ENCODE measurements around the gene EED. TPM values are rescaled to one million over a fixed set of nuclear protein-coding genes. Genes with fewer than 3 reads are reported as not detected.

EED gene
- total and polyA plus RNA-seq, 4 donors: 11.1 to 40.2 (median 16.5) TPM

- H3K9me3 ChIP-seq (ENCODE audit: control insufficient read depth in 4 of 4, insufficient read depth in 3 of 4, low read length in 3 of 4): no peaks in the 10 kb centered on the region
- H3K27me3 ChIP-seq (ENCODE audit: control insufficient read depth in 3 of 3, insufficient read depth in 3 of 3, low read length in 2 of 3): no peaks in the 10 kb centered on the region
- WGBS, 2 donors: 94 to 95% methylated on average over 3 of the region's 3 CpGs
- H3K4me3 ChIP-seq: no peak overlapping the region
- peaks cover 14 to 30% (median 20%) of the 10 kb centered on the region in 4 donors for H3K36me3 ChIP-seq (ENCODE audit: control insufficient read depth in 4 of 4, insufficient read depth in 4 of 4, low read length in 4 of 4)
- H3K27ac ChIP-seq (ENCODE audit: low read depth in 1 of 2, low read length in 1 of 2): no peak overlapping the region
- no peak overlapping the region for H3K9ac ChIP-seq (ENCODE audit: insufficient read depth in 1 of 2, low read length in 2 of 2)
- H3K4me1 ChIP-seq (ENCODE audit: control insufficient read depth in 5 of 5, insufficient read depth in 5 of 5, low read length in 5 of 5): no peaks in the 10 kb centered on the region
- DNase-seq: no peak
- no peak for ATAC-seq (ENCODE audit: insufficient read depth, low FRiP score)
- no peak for TF ChIP-seq CTCF (IDR thresholded peaks at IDR 0.05; ENCODE audit: control extremely low read depth, extremely low read depth)
These were observed 16.8 kb downstream of the EED start for GRCh38 chr11:86261328-86261727.

DNA sequence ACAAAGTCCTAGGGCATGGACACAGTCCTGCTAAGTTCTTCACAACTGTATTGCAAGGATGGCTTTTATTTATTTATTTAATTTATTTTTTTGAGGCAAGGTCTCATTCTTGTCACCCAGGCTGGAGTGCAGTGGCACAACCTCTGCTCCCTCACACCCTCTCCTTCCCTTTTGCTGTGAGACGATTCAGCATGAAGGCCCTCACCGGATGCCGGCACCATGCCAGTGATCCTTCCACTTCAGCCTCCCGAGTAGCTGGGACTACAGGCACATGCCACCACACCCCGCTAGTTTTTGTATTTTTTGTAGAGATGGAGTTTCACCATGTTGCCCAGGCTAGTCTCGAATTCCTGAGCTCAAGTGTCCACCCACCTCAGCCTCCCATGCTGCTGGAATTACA is 17.8 kb downstream of the EED start:
- 94 to 96% methylated on average over 6 of the region's 6 CpGs for WGBS, 2 donors
- H3K36me3 ChIP-seq (ENCODE audit: control insufficient read depth in 4 of 4, insufficient read depth in 4 of 4, low read length in 4 of 4): peaks cover 11 to 30% (median 18%) of the 10 kb centered on the region in 4 donors
- no peak overlapping the region for H3K4me3 ChIP-seq

GRCh38 chr11:86264649-86265048 is 20.1 kb downstream of the EED start:
- Histone ChIP-seq H3K4me3 (no peak overlapping the region), H3K9ac (ENCODE audit: insufficient read depth in 1 of 2, low read length in 2 of 2) (no peak overlapping the region)
- 98 to 99% methylated on average over 2 of the region's 2 CpGs for WGBS, 2 donors

More for the DNA sequence above, 17.8 kb downstream of the EED start:
- Histone ChIP-seq H3K27ac (ENCODE audit: low read depth in 1 of 2, low read length in 1 of 2) (no peak overlapping the region), H3K9me3 (ENCODE audit: control insufficient read depth in 4 of 4, insufficient read depth in 3 of 4, low read length in 3 of 4) (no peaks in the 10 kb centered on the region), H3K27me3 (ENCODE audit: control insufficient read depth in 3 of 3, insufficient read depth in 3 of 3, low read length in 2 of 3) (no peaks in the 10 kb centered on the region), H3K4me1 (ENCODE audit: control insufficient read depth in 5 of 5, insufficient read depth in 5 of 5, low read length in 5 of 5) (no peaks in the 10 kb centered on the region), H3K9ac (ENCODE audit: insufficient read depth in 1 of 2, low read length in 2 of 2) (no peak overlapping the region)
- TF ChIP-seq CTCF (IDR thresholded peaks at IDR 0.05; ENCODE audit: control extremely low read depth, extremely low read depth): no peak
- DNase-seq: no peak
- ATAC-seq (ENCODE audit: insufficient read depth, low FRiP score): no peak

More at GRCh38 chr11:86264649-86265048, 20.1 kb downstream of the EED start:
- H3K9me3 ChIP-seq (ENCODE audit: control insufficient read depth in 4 of 4, insufficient read depth in 3 of 4, low read length in 3 of 4): no peaks in the 10 kb centered on the region
- ATAC-seq (ENCODE audit: insufficient read depth, low FRiP score): no peak
- H3K4me1 ChIP-seq (ENCODE audit: control insufficient read depth in 5 of 5, insufficient read depth in 5 of 5, low read length in 5 of 5): no peaks in the 10 kb centered on the region
- peaks cover 9 to 32% (median 19%) of the 10 kb centered on the region in 4 donors for H3K36me3 ChIP-seq (ENCODE audit: control insufficient read depth in 4 of 4, insufficient read depth in 4 of 4, low read length in 4 of 4)
- no peak for DNase-seq
- no peak for TF ChIP-seq CTCF (IDR thresholded peaks at IDR 0.05; ENCODE audit: control extremely low read depth, extremely low read depth)
- H3K27ac ChIP-seq (ENCODE audit: low read depth in 1 of 2, low read length in 1 of 2): no peak overlapping the region
- H3K27me3 ChIP-seq (ENCODE audit: control insufficient read depth in 3 of 3, insufficient read depth in 3 of 3, low read length in 2 of 3): no peaks in the 10 kb centered on the region

Measured in lung (tissue), 12 donors.